Measurements from ENCODE around the gene LRRC37A2.
"Not testable (repeated sequence)": the region's sequence is repeated elsewhere in the genome, so short reads cannot be mapped to it uniquely, and the experiment has no call there.

Gene LRRC37A2

DNA sequence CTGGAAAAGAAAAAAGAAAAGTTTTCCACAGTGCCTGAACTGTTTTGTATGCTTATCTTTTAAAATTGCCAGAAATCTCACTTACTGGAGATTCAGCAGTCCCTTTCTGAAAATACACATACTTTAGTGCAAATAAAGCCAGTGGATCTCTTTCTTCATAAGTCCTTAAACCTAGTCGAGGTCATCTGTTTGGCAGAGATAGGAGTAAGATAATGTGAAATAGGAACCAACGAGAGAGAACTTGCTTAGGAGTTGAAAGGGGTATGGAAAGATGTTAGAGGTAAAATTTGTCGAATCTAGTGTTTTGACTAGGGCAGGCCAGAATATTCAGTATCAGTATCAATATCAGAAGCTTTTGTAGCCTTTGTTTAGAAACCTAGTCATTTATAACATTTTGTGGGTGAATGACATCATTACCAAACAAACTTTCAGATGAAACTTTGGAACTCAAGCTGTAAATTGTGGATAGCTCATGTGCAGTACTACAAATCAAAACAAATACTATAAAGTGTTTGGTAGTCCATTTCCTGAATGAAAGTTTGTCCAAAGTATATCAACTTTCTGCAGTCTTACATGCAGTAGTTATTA, 86.2 kb downstream of the LRRC37A2 start:
- not testable (repeated sequence) for FAIRE-seq

- not testable (repeated sequence) for FAIRE-seq
These were observed 88.5 kb downstream of the LRRC37A2 start for GRCh38 chr17:46600767-46601166.

DNA sequence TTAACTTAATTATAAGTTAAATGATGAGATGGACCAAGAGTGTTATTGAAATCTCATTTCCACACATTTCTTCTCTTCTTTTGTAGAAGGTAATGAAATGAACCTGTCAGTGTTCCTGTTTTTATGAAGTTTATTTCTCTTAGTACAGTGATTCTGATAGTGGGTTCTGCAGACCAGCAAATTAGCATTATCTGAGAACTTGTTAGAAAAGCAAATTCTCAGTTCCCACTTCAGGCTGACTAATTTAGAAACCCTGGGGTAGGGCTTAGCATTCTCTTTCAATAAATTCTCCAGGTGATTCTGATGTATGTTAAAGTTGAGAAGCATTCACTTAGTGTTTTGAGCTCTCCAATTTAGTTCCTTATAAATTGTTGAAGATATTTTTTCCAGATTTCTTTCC, 90.9 kb downstream of the LRRC37A2 start:
- FAIRE-seq: not testable (repeated sequence)
